GM12872 (cell line): ENCODE data around the gene RNF167.
A peak's percentile ranks its signal among the peaks of the same experiment; 100 is the strongest.

Experiments used
- TF ChIP-seq, protein P1 (sequence below): IDR thresholded peaks from 3 replicates; pipeline ENCODE4 v1.5.1; 2011; ENCODE audit warnings: low read depth, mild to moderate bottlenecking, low read length, moderate library complexity; ENCODE audit not compliant: insufficient read depth

Gene RNF167

DNA sequence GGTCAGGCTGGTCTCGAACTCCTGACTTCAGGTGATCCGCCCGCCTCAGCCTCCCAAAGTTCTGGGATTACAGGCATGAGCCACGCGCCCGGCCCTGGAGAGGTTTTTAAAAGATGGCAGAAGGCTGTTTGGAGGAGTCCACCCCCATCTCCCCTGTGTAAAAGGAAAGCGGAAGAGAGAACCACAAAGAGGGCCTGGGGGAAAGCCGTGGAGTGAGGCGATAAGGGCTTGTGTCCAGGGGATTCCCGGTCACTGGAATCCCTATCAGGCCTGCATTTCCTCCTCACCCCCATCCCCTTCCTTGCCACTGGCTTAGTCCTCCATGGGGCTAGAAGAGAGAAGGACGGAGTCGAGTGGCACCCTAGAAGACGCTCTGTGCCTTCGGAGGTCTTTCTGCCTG is 8.1 kb upstream of the RNF167 start, which contains the start of gene GP1BA:
Gene GP1BA (plus strand): TSS at position 315 of the 400 bp plus-strand sequence. CDS start 328 bp downstream, outside the sequence.
- TF ChIP-seq, protein P1, sequence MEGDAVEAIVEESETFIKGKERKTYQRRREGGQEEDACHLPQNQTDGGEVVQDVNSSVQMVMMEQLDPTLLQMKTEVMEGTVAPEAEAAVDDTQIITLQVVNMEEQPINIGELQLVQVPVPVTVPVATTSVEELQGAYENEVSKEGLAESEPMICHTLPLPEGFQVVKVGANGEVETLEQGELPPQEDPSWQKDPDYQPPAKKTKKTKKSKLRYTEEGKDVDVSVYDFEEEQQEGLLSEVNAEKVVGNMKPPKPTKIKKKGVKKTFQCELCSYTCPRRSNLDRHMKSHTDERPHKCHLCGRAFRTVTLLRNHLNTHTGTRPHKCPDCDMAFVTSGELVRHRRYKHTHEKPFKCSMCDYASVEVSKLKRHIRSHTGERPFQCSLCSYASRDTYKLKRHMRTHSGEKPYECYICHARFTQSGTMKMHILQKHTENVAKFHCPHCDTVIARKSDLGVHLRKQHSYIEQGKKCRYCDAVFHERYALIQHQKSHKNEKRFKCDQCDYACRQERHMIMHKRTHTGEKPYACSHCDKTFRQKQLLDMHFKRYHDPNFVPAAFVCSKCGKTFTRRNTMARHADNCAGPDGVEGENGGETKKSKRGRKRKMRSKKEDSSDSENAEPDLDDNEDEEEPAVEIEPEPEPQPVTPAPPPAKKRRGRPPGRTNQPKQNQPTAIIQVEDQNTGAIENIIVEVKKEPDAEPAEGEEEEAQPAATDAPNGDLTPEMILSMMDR, result no peak

DNA sequence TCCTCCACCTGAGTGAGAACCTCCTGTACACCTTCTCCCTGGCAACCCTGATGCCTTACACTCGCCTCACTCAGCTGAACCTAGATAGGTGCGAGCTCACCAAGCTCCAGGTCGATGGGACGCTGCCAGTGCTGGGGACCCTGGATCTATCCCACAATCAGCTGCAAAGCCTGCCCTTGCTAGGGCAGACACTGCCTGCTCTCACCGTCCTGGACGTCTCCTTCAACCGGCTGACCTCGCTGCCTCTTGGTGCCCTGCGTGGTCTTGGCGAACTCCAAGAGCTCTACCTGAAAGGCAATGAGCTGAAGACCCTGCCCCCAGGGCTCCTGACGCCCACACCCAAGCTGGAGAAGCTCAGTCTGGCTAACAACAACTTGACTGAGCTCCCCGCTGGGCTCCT is 7.3 kb upstream of the RNF167 start:
- TF ChIP-seq, protein P1, result no peak

DNA sequence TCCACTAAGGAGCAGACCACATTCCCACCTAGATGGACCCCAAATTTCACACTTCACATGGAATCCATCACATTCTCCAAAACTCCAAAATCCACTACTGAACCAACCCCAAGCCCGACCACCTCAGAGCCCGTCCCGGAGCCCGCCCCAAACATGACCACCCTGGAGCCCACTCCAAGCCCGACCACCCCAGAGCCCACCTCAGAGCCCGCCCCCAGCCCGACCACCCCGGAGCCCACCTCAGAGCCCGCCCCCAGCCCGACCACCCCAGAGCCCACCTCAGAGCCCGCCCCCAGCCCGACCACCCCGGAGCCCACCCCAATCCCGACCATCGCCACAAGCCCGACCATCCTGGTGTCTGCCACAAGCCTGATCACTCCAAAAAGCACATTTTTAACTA is 6.4 kb upstream of the RNF167 start:
- TF ChIP-seq, protein P1, result no peak

DNA sequence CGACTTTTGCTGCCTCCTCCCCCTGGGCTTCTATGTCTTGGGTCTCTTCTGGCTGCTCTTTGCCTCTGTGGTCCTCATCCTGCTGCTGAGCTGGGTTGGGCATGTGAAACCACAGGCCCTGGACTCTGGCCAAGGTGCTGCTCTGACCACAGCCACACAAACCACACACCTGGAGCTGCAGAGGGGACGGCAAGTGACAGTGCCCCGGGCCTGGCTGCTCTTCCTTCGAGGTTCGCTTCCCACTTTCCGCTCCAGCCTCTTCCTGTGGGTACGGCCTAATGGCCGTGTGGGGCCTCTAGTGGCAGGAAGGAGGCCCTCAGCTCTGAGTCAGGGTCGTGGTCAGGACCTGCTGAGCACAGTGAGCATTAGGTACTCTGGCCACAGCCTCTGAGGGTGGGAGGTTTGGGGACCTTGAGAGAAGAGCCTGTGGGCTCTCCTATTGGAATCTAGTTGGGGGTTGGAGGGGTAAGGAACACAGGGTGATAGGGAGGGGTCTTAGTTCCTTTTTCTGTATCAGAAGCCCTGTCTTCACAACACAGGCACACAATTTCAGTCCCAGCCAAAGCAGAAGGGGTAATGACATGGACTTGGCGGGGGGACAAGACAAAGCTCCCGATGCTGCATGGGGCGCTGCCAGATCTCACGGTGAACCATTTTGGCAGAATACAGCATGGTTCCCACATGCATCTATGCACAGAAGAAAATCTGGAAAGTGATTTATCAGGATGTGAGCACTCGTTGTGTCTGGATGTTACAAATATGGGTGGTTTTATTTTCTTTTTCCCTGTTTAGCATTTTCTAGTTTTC is 5.7 kb upstream of the RNF167 start:
- TF ChIP-seq, protein P1, result peak; percentile 30; the same call in 1 of the 3 replicates

DNA sequence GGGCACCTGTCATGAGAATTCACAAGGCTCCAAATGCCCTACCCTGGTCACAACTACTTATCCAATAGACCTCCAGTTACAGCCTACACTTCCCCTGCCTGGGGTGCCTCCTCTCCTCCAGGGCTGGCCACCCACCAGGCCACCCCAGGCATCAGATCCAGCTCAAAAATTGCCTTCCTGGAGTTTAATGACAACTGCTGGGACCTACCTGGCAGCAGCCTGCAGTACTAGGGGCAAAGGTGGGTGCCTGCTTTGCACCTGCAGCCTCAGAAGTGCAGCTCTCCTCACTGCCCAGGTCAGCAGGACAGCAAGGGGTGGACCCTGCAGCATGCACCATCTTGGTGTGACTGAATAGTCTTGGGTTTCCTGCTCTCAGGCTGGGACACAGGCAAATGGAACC is 4.4 kb upstream of the RNF167 start:
- TF ChIP-seq, protein P1, result no peak

DNA sequence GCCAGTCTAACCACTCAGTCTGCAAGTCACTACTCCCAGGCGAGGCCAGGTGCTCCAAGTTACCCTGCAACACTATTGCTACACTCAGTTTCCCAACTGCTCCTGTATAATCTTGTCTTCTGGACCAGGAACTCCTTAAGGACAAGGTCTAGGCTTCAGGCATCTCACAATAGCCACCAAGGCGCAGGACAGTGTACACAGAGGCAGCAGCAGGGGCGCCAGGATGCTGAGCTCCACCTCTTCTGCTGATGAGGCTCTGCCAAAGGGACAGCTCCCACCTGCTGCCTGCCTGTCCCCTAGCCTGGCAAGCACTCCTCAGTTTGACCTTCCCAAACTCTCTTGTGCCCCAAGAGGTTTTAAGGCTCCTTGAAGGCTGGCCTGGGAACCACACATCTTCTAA is 3.6 kb upstream of the RNF167 start:
- TF ChIP-seq, protein P1, result no peak

DNA sequence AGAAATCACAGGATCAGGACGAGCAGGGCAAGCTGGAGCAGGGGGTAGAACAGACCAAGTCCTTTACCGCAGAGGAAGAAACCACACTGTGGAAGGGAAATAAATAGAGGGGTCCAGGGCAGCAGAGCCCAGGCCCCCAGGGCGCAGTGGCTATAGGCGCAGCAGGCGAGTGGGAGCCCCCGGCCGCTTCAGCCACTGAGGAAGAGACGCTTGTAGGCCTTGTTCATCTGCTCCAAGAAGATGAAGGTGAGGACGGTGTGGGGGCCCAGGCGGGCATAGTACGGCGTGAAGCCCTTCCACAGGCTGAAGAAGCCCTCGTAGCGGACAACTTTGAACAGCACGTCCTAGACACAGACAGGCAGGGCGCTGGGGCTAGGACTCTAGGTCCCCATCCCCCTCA is 2.5 kb upstream of the RNF167 start:
- TF ChIP-seq, protein P1, result no peak
